ENCODE results near the gene RNPS1.
A peak's percentile ranks its signal among the peaks of the same experiment; 100 is the strongest.

Gene RNPS1

DNA sequence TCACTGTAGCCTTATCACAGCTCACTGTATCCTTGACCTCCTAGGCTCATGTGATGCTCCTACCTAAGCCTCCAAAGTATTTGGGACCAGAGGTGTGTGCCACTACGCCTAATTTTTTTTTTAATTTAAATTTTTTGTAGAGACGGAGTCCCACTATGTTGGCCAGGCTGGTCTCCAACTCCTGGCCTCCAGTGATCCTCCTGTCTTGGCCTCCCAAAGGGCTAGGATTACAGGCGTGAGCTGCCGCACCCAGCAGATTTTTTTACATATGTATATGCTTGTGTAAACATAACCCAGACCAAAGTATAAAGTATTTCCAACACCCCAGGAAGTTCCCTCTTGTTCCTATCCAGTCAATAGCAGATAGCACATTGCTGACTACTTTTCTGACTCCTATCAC lies 51.6 kb downstream of the RNPS1 start:
- no peak for DNase-seq

DNA sequence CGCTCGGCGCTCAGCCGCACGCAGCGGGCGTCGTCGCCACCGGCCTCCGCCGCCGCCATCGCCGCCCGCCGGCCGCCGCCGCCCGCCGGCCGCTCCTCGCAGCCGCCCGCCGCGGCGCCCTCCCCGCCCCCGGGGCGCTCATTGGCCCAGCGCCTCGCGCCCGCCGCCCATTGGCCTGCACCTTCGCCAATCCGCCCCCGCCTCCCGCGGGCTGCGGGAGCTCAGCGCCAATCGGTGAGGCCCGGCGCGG lies 53.3 kb downstream of the RNPS1 start, which contains the start of gene PGP:
PGP (minus strand) TSS at position 122 of the 250 bp plus-strand sequence; CDS start at position 59, 63 bp downstream.
- no peak for DNase-seq

DNA sequence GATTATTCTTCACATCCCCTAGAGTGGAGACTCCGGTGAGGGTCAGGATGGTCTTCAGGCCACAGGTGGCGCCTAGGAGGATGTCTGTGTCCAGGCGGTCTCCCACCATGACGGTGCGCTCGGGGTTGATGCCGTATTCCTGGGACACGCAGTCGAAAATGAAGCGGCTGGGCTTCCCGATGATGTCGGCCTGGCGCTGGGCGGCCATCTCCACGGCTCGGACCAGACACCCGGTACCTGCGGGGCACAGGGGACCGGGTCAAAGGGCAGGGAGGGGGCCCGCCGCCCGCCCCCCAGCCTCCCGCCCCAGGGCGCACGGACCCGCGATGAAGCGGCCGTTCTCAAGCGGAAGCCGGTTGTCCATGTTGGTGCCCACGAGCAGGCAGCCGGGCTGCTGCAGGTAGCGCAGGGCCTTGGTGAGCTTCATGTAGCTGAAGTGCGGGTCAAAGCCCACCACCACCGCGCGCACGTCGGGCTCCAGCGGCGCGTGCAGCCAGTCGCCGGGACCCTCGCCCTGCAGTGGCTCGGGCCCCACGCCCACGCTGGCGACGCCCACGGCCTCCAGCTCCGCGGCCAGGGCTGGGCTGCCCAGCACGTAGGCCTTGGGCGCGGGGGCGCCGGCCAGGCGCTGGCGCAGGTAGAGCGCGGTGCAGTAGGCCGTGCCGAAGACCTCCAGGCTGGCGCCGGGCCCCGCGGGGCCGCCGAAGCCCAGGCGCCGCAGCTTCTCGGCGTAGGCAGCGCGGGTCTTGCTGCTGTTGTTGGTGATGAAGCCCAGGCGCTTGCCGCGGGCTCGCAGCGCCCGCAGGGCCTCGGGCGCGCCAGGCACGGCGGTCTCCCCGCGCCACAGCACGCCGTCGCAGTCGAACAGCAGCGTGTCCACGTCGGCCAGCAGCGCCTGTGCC lies 53.9 kb downstream of the RNPS1 start:
- DNase-seq: no peak

DNA sequence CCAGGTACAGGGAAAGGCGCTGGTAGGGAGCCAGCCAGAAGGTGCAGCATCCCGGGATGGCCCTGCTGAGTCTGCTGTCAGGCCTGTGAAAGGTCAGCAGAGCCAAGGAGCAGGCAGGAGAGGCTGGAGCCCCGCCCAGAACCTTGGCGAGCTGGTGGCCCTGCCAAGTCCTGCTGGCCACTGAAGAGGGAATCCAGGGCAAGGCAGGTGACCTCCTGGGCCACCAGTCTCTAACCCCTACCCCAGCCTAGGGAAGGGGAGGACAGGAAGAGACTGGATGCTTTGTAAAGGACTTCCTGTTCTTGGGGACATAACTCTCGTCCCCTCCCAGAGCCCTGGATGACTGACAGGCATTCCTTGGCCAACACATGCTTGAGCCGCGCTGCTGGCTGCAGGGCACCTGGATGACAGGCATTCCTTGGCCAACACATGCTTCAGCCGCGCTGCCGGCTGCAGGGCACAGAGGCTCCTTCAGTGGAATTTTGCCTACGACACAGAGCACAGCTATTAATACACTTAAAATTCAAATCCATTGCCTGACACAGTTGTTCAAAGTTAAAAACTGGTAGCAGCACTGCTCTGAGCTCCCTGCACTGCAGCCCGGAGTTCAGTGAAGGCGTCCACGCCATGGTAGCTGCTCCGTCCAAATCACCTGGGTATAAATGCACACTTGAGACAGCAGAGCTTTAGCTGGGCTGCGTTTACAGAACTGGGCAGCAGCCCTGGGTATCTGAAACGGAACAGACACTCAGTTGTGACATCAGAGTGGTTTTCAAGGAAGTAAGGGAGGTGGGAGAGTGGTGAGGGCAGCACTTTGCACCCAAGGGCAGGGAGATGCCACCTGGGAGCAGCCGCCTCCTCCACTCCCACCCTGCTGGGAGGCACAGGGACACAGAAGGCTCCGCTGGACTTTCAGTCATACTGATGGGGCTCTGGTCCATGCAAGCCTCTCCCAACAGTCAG lies 55.3 kb downstream of the RNPS1 start:
- no peak for DNase-seq

DNA sequence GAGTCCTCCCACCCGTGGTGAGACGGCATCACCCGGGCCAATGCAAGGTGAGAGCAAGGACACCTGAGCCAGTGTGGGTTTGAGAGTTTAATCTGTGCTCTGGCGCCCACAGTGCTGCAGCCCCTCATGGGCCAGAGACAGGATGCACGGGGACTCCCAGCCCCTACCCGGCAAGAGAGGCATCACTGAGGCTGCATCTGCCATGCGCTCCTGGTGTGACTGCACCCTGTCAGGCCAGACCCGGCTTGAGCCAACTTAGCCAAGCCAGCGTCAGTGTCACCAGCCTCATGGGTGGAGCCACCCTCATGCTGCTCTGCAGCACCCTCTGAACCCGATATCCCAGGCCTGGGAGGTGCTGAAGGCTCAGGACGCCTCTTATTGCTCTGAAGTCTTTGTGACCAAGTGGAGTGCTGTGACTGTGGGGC lies 56.0 kb downstream of the RNPS1 start:
- DNase-seq: no peak

DNA sequence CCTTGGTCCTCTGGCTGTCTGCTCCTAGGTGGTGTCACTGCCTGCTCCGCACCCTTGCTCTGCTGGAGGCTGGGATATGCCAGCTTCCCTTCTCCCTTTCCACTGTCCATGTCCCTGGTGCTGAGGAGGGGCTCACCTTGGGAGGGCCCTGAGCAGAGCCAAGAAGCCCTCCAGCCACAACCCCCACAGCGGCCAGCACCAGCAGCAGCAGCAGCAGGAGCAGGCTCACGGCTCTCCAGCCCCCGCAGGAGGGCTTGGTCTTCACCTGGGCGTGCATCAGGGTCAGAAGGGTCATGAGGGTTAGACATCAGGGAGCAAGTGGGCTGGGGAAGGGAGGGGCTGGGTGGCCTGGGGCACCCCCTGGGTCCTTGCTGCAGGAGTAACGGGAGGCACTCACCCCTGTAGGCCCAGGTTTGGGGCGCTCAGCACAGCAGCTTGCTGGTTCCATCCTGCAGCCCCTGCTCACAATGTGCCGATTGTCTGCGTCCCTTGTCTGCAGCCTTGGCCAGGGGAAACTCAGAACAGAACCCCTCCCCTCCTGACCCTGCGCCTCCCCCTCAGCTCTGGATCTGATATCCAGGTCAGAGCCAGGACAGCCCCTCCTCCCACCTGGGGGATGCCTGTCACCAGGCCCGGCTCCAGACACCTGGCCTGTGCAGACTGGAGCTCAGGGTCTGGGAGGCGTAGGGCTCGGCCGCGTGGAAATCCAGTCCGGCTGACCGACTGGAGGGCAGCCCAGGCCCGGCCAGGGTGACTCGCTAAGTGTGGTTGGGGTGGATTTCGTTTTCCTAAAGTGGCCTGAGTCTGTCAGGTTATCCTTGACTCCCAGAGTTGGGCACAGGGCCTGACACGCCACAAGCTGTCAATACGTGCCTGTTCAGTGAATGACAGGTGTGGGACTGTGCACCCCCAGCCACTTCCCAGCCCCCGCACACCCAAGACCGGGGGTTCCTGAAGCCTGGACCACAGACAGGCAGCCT lies 57.2 kb downstream of the RNPS1 start, which contains the start of gene BRICD5:
BRICD5 (minus strand) TSS at position 478 of the 980 bp plus-strand sequence; CDS start at position 448, 30 bp downstream.
- DNase-seq: no peak

DNA sequence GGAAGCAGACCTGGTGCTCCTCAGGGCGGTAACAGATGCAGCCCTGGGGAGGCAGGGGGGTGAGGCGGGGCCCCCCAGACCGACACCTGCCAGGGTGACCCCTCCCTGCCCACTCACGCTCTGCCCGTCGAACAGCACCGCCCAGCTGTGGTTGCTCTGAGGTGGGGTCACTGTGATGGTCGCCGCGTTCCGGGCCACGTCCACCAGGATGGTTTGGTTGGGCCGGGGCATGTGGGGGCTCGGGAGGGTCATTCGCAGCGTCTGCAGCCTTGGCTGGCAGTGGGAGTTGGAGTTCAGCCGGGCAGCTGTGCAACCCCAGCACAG lies 58.0 kb downstream of the RNPS1 start:
- DNase-seq: no peak

DNA sequence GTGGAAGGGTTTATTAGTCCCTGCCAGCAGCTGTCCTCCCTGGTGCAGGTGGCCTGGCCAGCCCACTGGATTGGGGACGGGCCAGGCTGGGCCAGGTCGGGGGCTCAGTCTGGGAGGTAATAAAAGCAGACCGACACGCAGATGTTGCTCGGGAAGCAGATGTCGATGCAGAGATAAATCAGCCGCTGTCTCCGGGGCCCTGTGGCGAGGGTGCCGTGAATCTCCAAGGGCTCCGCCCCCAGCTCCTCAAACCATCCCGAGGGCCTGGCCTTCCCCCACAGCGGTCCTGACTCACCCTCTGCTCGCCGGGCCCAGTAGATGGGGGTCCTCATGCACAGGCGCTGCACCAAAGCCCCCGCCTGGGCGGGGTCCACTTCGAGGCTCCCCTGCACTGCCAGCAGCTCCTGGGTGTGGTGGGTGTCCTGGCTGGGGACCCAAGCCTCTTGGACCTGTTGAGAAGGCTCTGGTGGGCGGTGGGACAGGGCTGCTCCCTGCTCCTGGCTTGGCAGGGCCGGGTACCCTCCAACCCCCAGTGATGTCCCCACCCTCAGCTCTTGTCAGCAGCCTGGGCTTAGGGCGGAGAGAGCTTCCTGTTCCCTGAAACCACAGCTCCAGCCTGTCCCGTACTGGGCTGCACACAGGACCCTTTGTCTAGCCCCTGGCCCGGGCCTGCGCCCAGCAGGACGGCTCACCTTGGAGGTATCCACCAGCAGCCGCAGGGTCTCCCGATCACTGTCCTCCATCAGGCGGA lies 58.5 kb downstream of the RNPS1 start:
- no peak for DNase-seq

DNA sequence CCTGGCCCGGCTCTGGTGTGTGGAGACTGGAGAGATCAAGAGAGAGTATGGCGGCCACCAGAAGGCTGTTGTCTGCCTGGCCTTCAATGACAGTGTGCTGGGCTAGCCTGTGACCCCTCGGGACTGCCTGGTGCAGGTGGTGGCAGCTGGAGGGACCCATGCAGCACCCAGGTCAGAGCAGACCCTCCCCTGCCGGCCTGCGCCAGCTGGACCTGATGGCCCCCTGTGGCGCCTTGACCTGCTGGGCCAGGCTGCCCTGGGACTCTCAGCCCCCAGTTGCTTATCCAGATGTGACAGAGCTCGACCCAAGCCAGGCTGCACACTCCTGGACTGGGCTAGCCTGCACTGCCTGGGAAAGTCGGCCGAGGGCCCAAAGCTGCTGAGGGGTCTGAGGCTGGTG lies 59.2 kb downstream of the RNPS1 start:
- no peak for DNase-seq

DNA sequence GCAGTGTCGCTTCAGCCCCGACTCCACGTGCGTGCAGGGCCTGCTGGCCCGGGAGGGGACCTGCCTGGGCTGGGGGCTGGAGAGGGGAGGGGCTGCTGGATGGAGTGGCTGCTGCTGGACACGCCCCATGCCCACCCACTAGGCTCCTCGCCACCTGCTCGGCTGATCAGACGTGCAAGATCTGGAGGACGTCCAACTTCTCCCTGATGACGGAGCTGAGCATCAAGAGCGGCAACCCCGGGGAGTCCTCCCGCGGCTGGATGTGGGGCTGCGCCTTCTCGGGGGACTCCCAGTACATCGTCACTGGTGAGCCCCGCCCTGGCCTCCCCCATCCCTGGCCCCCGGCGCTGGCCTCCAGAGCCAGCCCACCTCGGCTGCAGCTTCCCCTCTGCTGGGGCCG lies 59.6 kb downstream of the RNPS1 start:
- no peak for DNase-seq

DNA sequence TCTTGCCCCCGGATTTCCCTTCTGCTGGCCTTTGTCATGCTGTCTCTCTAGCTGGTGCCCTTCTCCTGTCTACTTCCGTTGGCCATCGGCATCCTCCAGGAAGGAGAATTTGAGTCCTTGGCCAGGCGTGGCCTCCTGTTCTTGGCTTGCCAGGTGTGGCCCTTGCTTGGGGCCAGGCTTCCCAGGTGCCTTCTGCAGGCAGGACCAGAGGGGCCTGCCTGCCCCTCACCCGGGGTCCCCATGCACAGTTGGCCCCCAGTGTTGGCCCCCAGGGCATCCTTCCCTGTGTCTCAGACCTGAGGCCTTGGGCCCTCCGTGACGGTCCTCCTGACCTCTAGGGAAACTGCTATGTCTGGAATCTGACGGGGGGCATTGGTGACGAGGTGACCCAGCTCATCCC lies 60.1 kb downstream of the RNPS1 start:
- no peak for DNase-seq

DNA sequence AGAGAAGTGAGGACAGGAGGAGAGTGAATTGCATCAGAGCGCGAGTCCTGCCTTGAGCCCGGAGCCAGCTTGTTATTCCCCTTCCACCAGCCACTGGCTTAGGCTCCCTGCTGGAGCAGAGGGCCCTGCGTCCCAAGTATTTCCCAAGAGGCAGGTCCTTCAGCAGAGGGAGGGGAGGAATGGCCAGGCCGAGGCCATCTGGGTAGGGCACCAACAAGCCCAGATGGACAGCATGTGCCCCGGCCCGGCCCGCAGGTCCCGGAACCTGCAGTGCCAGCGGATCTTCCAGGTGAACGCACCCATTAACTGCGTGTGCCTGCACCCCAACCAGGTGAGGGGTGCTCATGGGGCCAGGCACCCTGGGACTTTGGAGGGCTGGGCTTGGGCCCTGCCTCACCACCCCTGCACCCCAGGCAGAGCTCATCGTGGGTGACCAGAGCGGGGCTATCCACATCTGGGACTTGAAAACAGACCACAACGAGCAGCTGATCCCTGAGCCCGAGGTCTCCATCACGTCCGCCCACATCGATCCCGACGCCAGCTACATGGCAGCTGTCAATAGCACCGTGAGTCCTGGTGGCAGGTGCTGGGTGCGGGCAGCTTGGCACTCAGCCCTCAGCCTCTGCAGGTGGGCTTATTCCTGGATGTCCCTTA lies 61.0 kb downstream of the RNPS1 start:
- DNase-seq: no peak

DNA sequence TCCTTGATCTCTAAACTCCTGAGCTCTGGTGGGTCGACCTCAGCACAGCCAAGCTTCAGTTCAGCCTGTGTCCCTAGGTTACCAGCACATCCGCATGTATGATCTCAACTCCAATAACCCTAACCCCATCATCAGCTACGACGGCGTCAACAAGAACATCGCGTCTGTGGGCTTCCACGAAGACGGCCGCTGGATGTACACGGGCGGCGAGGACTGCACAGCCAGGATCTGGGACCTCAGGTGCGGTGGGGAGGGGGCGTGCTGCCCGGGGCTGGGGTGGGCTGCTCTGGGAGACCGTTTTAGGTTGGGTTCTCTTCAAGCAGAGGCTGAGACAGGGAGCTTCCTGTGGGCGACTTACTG lies 61.5 kb downstream of the RNPS1 start:
- no peak for DNase-seq

DNA sequence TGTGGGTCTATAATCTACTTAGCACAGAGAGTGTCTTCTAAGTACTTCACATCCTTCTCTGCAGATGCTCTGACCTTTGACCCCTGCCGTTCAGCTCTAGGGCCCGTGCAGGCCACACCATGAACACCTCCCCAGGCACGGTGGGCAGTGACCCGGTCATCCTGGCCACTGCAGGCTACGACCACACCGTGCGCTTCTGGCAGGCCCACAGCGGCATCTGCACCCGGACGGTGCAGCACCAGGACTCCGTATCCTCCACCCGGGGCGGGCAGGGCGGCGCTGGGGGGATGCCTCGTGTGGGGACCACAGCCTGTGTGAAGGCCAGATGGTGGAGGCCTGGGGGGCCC lies 62.0 kb downstream of the RNPS1 start:
- peak in 4 of 58 donors; percentile 45 to 67 (median 61) for DNase-seq

DNA sequence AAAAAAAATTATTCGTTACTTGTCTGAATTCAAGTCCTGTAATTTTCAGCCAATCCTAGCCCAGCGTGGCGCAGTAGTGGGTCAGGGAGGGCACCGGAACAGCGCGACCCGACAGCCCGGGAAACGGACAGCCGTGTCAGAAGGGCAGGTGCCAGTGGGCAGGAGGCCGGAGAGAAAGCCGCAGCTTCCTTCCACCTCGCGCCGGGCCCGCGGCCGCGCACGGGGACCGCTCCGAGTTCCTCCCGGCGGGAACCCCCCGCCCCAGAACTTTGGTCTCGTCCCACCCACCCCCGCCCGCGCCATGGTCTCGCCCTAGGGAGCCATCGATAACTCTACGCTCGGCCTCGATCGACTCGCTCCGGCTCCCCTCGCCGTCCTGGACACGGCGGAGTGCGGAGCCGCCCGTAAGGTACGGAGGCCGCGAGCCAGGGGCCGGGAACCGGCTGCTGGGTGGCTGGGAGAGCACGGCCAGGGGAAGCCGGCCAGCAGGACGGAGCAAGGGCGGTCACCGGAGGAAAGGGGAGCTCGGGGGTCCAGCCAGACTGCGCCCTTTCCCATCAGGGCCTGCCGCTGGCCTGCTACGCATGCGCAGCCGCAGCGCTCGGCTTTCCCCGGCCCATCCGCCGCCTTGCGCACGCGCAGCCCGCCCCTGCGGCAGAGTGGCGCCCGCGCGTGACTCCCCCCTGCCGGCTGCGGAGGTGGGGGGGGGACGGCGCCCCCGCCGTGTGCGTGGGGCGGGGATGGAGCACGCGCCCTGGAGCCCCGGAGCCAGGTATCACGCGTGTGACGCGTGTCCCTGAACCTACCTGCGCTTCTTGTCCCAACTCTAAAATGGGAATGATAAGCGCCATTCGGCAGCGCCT lies 62.6 kb downstream of the RNPS1 start, which contains the start of gene MLST8:
MLST8 (plus strand) TSS at position 351 of the 863 bp plus-strand sequence. CDS start 632 bp downstream, outside the sequence.
- DNase-seq: peak; percentile 28 to 95 (median 87)

DNA sequence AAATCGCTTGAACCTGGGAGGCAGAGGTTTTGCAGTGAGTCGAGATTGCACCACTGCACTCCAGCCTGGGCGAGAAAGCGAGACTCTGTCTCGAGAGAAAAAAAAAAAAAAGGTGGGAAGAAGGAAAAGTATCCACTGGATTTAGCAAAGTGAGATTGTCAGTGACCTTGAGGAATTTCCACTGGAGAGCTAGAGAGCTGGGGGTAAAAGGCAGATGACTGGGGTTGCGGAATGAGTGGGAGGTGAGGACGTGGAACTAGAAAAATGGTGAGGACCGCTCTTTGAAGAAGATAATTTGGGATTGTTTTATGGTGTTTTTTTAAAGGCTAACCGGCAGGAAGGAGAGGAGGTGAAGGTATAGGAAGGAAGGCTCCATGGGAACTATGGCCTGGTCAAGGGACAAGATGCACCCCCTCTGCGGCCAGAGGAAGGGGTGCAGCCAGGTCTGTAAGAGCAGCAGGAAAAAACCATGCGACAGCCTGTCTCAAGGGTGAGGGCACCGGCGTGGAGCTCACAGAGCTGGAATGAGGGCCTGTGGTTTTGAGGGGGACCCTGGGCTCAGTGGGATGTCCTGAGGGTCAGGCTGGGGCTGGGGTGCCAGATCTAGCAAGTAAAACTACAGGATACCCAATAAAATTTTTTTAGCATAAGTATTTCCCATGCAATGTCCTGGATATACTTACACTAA lies 63.4 kb downstream of the RNPS1 start:
- no peak for DNase-seq
